Measurements from ENCODE around the gene HSPB1.

GRCh38 chr7:76281706-76282343 is 20.6 kb upstream of the HSPB1 start:
- TF ChIP-seq EZH2 (IDR thresholded peaks at IDR 0.05; ENCODE audit: borderline replicate concordance, insufficient read depth, low read depth, low read length, poor library complexity, severe bottlenecking): no peak
- TF ChIP-seq CTCF (IDR thresholded peaks at IDR 0.05): no peak
